HG02852 (cell line): ENCODE measurements around the gene FAM83G.
"Not testable (repeated sequence)": the region's sequence is repeated elsewhere in the genome, so short reads cannot be mapped to it uniquely, and the experiment has no call there.

Source experiments
- ATAC-seq: cut with Tn5 transposase; IDR thresholded peaks from one replicate; pipeline ENCODE4 v1.9.1; 2021; ENCODE audit warnings: mild to moderate bottlenecking, moderate library complexity; ENCODE audit not compliant: unreplicated experiment

FAM83G gene

DNA sequence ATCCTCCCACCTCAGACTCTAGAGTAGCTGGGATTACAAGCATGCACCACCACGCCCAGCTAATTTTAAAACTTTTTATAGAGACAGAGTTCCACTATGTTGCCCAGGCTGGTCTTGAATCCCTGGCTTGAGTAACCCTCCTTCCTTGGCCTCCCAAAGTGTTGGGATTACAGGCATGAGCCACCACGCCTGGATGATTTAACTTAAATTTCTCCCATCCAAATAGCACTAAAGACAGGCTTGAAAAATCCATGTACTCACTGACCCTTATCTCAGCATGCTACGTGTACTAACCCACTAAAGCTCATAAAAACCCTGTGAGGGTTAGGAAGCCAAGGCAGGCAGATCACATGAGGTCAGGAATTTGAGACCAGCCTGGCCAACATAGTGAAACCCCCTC lies 48.0 kb downstream of the FAM83G start:
- no peak for ATAC-seq

DNA sequence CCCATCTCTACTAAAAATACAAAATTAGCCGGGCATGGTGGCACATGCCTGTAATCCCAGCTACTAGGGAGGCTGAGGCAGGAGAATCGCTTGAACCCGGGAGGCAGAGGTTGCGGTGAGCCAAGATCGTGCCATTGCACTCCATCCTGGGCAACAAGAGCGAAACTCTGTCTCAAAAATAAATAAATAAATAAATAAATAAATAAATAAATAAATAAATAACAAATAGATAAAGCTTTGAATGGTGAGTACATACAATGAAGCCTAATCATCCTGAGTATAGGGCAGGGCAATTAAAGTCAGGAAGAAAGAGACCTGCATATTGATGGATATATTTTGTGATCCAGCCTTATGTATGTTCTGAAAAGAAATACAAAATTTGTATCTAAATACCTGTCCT lies 48.5 kb downstream of the FAM83G start:
- not testable (repeated sequence) for ATAC-seq

DNA sequence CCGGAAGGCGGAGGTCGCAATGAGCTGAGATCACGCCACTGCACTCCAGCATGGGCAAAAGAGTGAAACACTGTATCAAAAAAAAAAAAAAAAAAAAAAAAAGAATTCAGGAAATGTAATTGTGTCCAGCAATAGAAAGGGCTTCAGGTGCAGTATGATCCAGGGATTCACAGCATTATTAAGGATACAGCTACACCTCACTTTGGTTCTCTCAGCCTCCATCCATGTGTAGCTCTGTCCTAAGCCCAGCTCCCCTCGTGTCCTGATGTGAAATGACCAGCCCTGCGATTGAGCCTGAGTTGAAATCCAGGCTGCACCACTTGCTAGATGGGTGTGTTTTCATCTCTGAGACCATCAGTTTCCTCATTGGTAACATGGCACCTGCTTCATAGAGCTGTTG lies 49.6 kb downstream of the FAM83G start:
- no peak for ATAC-seq

DNA sequence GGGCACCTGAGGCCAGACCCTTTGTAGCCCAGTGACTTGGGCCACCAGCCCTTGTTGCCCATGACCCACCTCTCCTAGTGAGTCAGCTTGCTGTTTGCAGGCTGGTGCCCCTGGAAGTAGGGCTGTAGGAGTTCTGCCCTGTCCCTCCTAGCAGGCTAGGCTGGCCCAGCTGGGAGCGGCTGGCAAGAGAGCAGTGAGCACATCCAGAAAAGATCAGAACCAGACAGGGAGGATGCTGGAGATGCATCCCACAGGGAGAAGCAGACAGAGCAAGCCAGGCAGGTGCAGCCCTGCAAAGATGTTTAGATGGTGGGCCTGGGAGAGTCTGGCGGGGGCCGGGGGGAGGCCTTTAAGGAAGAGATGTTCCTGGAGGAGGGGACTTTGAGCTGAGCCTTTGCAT lies 50.2 kb downstream of the FAM83G start:
- ATAC-seq = no peak

DNA sequence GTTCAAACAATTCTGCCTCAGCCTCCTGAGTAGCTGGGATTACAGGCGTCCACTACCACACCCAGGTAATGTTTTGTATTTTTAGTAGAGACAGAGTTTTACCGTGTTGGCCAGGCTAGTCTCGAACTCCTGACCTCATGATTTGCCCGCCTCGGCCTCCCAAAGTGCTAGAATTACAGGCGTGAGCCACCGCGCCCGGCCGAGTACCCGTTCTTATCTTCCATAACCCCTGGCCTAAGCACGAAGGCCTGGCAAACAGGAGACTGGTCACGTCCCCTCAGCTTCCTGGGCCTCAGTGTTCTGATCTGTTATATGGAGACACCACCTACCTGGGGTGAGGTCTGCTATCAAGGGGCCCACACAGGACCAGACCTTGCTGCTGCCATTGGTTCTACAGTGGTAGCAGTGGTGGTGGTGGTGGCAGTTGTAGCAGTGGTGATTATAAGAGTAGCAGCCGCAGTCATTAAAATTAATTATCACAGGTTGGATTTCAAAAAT lies 51.3 kb downstream of the FAM83G start:
- ATAC-seq = no peak

DNA sequence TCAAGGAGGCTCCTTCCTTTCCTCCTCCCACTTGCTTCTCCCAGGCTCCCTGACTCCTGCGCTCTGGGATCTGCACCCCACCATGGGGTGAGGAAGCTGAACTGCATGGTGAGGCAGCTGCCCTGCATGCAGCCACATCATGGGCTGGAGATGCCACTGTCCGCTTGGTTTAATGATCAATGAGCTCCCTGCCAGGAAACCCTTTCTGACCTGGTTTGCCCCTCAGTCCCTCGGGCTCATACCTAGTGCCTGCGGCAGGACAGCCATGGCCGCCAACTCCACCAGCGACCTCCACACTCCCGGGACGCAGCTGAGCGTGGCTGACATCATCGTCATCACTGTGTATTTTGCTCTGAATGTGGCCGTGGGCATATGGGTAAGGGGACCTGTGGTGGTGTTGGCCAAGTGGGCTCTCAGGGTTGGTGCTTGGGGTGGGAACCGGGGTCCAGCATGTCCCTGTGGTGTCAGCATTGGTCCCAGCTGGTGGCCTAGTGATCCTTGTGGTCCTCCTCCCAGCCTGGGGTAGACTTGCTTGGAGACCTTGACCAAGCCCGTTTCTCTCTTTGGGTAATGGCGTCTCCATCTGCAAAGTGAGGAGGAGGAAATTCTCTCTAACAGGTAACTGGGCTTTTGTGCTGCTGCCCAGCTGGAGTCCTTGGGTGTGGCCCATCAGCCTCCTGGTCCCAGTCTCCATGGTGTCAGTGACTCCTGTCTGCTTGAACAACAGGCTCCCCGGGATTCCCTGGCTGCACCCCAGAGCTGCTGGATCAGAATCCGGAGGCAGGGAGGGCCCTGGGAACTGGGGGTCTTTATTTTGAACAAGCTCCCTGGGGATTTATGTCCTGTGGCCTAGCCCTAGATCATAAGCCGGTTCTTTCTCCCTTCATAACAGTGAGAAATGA lies 52.4 kb downstream of the FAM83G start, which contains the start of gene SLC5A10:
TSS of gene SLC5A10 (plus strand) at position 225 of the 902 bp plus-strand sequence. CDS start at position 266, 41 bp downstream.
- no peak for ATAC-seq

DNA sequence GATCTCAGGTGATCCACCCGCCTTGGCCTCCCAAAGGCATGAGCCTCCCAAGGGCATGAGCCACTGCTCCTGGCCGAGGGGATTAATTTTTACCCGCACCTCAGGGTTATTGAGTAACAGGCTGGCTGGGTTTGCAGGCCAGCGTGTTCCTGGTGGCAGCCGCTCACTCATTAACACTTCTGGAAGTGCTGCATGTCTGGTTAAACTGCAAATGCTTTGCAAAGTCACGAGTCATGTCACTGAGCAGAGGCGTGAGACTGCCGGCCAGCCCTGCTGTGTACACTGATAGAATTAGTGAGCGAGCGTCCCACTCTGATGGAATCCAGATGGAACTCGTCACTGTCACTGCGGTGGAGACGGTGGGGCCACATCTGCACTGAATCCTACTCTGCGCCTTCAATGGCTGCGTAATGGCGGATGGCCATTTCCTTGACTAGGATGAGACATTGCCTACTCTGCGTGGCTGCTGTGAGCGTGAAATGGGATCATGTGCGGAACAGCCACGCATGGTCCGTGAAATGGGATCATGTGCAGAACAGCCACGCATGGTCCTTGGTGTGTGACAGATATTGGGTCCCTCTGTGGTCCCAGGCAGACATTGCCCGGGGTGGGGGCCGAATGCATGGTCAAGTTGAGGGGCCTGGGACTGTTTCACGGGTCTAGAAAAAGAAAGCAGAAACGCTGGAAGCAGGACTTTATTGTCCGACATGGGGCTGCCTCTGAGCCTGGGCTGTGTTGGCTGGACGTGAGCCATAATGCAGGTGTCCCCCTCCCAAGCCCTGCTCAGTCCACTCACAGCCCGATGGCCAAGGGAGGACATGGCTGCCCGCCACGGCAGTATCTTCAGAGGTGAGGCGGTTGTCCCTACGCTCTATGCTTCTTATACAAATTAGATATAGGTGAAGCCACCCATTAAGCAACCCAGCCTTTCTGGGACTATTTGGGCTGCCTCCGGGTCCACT lies 53.3 kb downstream of the FAM83G start:
- no peak for ATAC-seq

DNA sequence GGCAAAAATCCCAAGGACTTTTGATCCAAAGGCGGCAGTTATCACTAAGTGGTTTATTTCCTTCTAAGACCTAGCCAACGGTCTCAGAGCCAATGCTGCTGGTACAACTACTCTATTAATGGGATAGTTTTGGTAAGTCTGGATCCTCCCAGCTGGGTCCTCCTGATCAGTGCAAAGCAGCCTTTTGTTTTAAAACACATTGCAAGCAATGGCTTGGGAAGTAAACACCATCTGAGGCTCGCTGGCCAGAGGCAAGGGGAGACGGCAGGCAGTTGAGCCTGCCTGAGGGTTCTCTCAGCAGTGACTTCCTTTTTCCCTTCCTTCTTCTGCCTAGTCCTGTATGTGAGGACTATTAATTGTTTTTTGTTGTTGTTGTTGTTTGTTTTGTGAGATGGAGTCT lies 54.2 kb downstream of the FAM83G start:
- ATAC-seq = no peak

DNA sequence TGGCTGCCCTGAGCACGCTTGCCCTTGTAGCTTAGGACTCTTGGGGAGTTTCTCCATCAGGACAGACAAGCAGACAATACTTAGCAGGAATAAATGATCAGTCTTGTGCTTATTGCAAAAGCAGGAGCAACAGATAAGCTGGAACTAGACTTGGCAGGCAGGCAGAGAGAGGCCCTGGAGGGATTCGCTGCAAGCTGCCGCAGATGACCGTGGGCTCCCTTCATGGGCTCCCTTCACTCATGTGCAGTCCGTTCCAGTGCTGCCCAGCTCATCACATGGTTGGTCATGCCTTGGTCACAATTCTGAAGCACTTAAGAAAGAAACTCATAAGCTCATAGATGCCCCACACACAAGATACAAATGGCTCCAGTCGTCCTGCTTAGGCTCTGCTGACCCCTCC lies 55.0 kb downstream of the FAM83G start:
- ATAC-seq = no peak

DNA sequence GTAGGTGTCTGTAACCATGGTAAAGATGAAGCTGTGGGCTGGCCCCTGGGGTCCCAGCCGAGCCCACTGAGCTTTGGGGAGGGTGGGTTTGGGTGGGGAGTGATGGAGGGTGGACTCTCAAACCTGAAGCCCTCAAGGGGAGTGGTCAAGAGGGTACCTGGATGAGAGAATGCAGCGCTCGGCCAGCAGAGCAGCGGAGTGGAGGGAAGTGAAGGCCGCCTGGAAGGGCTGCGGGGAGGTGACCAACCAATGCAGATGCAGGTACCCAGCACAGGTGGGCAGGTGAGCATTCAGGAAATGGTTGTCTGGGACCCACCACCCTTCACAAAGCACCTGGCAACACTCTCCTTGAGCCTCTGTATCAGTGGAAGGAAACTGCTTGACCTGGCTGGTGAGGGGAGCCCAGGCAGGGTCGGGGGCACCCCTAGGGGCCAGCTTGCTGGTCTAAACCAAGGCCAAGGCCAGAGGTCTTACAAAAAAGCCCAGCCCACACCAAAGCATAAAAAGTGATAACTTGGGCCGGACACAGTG lies 56.0 kb downstream of the FAM83G start:
- no peak for ATAC-seq

DNA sequence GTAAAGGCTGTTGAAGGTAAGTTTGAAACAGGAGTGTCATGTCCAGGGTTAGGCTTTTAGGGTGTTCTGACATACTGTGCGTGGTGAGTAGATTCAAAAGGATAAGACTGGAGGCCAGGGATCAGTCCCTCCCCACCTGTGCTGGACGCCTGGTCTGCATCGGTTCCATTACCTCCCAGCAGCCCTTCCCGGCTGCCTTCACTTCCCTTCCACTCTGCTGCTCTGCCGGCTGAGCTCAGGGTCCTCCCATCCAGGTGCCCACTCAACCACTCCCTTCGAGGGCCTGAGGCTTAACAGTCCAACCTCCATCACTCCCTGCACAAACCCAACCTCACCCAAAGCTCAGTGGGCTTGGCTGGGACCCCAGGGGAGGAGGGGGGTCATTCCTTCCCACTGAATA lies 56.7 kb downstream of the FAM83G start:
- ATAC-seq = no peak

DNA sequence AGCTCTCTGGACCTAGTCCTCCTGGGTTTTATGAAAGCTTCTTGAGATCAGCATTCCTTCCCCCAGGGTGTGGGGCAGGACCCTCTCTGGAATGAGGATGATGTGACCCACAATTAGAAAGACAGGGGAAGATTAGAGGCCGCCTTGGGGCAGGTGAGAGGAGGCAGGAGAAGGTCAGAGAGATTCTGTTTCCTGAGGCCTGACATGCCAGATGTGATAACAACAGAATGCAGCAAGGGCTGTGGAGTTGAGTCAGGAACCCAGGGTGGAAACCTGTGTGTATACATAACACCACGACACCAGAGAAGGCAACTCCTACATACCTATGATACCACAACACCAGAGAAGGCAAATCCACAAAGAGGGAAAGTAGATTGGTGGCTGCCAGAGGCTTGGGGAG lies 58.0 kb downstream of the FAM83G start:
- ATAC-seq = no peak

DNA sequence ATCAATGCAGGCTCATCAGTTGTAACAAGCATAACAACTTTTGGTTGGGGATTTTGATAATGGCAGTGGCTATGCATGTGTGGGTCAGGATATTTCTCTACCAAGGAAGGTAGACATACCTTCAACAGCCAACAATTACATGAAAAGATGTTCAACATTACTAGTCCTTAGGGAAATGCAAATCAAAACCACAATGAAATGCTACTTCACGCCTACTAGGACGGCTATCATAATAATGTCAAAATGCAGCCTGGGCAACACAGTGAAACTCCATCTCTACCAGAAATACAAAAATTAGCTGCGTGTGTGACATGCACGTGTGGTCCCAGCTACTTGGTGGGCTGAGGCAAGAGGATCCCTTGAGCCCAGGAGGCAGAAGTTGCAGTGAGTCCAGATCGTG lies 59.9 kb downstream of the FAM83G start:
- no peak for ATAC-seq

DNA sequence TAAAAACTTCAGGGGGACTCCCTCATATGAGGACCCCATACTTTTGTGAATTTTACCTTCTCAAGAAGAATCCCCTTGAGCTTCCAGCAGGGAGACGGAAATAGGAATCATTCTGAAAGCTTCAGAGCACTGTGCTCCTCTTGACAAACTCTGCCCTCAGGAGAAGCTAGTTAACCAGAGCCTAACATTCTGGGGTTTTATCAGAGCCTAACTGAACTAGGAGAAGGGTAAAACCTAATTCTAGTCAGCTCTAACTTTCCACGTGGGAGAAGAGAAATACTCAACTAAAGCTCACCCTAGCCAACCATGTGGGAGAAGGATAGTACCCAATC lies 65.9 kb downstream of the FAM83G start:
- ATAC-seq = no peak

DNA sequence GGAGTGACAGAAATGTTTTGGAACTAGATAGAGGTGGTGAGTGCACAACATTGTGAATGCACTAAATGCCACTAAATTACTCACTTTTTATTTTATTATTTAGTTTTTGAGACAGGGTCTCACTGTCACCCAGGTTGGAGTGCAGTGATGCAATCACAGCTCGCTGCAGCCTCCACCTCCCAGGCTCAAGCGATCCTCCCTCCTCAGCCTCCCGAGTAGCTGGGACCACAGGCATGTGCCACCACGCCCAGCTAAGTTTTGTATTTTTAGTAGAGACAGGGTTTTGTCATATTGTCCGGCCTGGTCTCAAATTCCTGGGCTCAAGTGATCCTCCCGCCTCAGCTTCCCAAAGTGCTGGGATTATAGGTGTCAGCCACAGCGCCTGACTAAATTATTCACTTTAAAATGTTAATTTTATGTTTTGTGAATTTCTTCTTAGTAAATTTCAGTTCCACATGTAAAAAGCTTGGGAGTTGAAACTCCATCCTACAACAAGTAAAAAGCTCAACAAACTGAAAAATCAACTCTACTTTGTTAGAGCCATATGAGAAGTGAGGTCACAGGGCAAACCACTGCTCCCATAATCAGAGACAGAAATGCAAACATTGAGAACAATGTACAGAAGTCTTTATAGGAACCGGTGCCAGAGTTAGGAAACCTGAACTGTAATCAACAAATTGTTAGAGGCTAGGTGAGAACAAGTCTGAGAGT lies 66.4 kb downstream of the FAM83G start:
- ATAC-seq = no peak

DNA sequence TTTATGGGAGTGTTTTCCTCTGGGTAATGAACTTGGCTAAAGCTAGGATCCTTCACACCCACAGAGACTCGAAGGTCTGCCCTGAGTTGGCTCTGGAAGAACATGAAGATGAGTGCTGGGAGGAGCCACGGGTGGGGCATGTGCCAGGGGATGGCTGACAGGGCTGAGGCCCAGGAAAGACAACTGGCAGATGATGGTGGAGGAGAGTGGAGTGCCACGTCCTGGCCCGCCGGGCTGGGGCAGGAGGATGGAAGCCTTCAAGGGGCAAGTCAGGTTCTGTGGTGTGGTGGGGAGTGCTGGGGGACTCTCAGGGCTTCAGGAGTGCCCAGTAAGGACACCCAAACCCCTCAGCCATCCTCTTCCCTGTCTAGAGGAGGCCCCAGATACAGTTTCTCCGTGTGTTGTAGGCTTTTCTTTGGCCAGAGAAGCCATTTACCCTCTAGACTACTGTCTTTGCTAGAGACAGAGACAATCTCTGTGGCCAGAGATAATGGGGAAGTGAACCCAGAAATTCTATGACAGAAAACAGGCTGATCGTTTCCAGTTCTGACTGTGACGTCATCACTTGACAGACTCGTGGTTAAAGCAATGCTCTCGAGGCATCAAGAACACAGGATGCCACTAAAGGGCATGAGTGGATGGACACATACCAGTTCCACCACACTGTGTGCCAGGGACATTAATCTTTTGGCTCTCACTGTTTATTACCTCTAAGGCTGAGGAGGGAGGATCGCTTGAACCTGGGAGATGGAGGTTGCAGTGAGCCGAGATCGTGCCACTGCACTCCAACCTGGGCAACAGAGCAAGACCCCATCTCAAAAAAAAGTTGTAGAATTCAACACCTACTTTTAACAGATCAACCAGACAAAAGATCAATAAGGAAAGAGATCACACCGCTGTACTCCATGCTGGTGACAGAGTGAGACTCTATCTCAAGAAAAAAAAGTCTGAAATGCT lies 71.2 kb downstream of the FAM83G start:
- ATAC-seq = no peak

DNA sequence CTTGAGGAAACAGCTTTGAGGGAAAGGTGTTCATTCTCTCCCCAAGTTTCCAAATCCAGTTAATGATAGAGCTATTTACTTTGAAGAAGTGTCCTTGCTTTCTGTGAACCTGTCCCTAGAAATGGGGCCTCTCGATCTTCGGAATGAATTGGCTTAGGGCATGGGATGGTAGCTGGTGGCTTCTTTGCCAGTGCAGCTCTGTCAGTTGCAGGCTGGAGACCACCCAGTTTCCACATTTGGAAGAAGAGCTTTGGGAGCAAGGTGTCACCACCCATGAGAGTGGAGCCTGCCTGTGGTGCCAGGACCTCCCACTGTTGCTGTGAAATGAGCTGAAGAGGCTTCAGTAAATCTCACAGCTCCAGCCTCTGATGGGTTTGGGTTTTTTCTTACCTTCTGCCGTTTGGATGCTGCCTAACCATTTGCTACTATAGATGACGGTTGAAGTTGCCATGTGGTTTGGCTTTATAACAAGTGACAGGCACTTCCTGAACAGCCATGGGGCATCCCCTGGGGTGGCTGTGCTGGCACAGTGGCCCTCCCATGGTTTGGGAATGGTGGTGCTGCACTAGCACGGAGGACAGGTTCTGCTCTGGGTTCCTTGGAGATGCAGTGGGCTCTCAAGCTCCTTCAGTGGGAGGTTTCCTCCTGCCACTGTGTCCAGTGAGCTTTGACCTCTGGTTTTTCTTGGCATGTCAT lies 72.1 kb downstream of the FAM83G start:
- ATAC-seq = no peak

DNA sequence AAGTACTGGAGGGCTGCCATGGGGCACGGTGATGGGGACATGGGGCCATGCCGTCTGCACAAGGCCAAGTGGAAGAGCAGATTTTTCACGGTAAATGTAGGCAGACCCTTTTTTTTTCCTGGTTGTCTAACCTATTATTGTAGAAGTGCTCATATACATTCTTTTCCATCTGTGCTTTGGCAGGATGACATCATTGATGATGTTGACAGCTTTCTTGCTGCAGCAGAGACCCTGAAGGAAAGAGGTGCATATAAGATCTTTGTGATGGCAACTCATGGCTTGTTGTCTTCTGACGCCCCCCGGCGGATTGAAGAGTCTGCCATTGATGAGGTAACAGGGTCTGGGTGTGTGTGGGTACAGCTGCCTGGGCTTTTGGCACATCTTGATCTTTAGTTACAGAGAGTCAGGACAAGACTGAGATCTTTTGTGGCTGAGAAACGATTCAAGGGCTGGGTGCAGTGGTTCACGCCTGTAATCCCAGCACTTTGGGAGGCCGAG lies 75.9 kb downstream of the FAM83G start:
- no peak for ATAC-seq

DNA sequence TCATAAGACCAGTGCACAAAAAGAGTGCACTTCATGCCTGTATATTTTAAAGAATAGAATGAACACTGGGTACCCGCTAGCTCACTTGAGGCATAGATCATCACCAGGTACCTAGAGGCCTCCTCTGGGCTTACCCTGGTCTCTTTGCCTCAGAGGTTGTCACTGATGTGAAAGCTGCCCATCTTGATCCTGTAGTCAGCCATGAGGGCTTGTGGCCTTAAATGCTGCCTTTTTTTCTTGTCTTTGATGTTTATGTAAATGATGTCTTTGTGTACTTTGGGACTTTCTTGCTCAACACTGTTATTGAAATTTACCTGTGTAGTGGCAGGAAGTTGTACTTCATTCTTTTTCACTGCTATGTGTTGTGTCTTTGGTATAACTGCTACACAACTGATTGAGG lies 79.4 kb downstream of the FAM83G start:
- no peak for ATAC-seq
